ENCODE results near the gene LIPJ. TPM values are rescaled to one million over a fixed set of nuclear protein-coding genes. Genes with fewer than 3 reads are reported as not detected.

The LIPJ gene
- total RNA-seq, 1 experiment from 2014 or later: 0.09 TPM

GRCh38 chr10:88642209-88642608 is 55.6 kb downstream of the LIPJ start (continued):
- TF ChIP-seq ZNF532 (CRISPR knock-in tag; IDR thresholded peaks at IDR 0.05; ENCODE audit: borderline replicate concordance): no peak
- no peak for TF ChIP-seq MLX (CRISPR knock-in tag; IDR thresholded peaks at IDR 0.05)
- TF ChIP-seq E2F5 (CRISPR knock-in tag; IDR thresholded peaks at IDR 0.05): no peak
- no peak for TF ChIP-seq CDX4 (CRISPR knock-in tag; IDR thresholded peaks at IDR 0.05; ENCODE audit: borderline replicate concordance)
- TF ChIP-seq MAX (CRISPR knock-in tag; IDR thresholded peaks at IDR 0.05): no peak
- TF ChIP-seq NR3C1 (CRISPR knock-in tag; conservative IDR thresholded peaks at IDR 0.05; ENCODE audit: low read depth): no peak

GRCh38 chr10:88642963-88643362 is 56.4 kb downstream of the LIPJ start:
- Mint-ChIP-seq H3K27me3 (ENCODE audit: low read depth) (peaks cover 7% of the 10 kb centered on the region; the same call in 1 of the 2 replicates), H3K36me3 (no peaks in the 10 kb centered on the region), H3K4me3 (no peak overlapping the region), H3K9me3 (peaks cover 8% of the 10 kb centered on the region), H3K27ac (no peak overlapping the region), H3K4me1 (no peaks in the 10 kb centered on the region)
- no peak for DNase-seq (ENCODE audit: low spot score)
- CTCF ChIA-PET: no interaction called here
- POLR2A ChIA-PET: no interaction called here
- TF ChIP-seq NR1H2 (CRISPR knock-in tag; IDR thresholded peaks at IDR 0.05) (no peak), FOXP1 (CRISPR knock-in tag; IDR thresholded peaks at IDR 0.05; ENCODE audit: borderline replicate concordance) (no peak), NFYB (CRISPR knock-in tag; conservative IDR thresholded peaks at IDR 0.05; ENCODE audit: low read depth) (no peak), ATF1 (CRISPR knock-in tag; IDR thresholded peaks at IDR 0.05) (no peak), ZNF263 (CRISPR knock-in tag; IDR thresholded peaks at IDR 0.05; ENCODE audit: low read depth) (no peak), ZNF232 (CRISPR knock-in tag; IDR thresholded peaks at IDR 0.05) (no peak), ESRRA (CRISPR knock-in tag; IDR thresholded peaks at IDR 0.05; ENCODE audit: borderline replicate concordance) (no peak), SMAD3 (CRISPR knock-in tag; IDR thresholded peaks at IDR 0.05; ENCODE audit: borderline replicate concordance) (no peak), PRDM15 (CRISPR knock-in tag; IDR thresholded peaks at IDR 0.05) (no peak), AFF4 (CRISPR knock-in tag; IDR thresholded peaks at IDR 0.05; ENCODE audit: borderline replicate concordance) (no peak)
- ATAC-seq: no peak
